GM18519 (cell line): Measurements from ENCODE around the gene APBA2.
"Not testable (repeated sequence)": the region's sequence is repeated elsewhere in the genome, so short reads cannot be mapped to it uniquely, and the experiment has no call there.

Source experiments
- ATAC-seq: cut with Tn5 transposase; IDR thresholded peaks from one replicate; pipeline ENCODE4 v1.9.1; 2021; ENCODE audit warnings: mild to moderate bottlenecking, moderate library complexity; ENCODE audit not compliant: unreplicated experiment, low FRiP score

APBA2 gene

GRCh38 chr15:29139540-29140459 lies 254.0 kb downstream of the APBA2 start:
- peak; percentile 53 for ATAC-seq

DNA sequence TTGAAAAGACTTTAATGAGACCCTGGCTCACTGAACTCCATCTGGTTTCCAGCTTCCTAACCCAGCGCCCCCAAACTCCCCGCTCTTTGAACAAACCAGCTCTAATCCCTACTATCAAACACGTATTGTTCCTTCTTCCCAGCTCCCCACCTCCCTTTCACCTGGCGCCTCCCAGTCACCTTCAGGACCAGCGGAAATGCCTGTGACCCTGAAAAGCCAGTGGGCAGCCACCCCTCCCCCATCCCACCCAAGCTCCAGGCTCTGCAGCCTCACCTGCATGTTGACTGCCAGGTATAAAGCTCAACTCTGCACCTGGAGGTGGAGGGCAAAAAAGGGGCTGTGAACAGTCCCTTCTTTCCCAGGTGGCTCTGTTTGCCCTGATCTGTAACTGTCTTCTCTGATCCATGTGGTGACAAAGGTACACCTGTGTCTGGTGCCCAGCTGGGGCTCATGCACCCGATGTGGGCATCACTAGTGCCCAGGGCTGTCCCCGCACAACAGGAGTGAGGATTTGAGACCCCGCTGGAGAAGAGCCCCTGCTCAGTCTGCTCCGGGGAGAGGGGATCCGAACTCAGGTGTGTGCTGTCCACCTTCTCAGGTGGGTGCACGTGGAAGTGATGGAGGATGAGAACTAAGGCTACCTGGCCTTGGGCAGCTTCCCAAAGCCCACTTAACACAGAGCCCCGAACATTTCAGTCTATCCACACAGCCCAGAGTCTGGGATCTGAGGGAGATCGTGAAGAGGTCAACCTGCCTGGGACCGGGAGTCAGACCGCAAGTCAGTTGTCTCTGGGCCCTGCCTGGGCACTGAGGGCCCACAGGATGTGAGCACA lies 254.9 kb downstream of the APBA2 start:
- no peak for ATAC-seq

- ATAC-seq = no peak
These were observed 255.7 kb downstream of the APBA2 start for GRCh38 chr15:29141308-29142128.

- no peak for ATAC-seq
These were observed 256.5 kb downstream of the APBA2 start for GRCh38 chr15:29142129-29142747.

DNA sequence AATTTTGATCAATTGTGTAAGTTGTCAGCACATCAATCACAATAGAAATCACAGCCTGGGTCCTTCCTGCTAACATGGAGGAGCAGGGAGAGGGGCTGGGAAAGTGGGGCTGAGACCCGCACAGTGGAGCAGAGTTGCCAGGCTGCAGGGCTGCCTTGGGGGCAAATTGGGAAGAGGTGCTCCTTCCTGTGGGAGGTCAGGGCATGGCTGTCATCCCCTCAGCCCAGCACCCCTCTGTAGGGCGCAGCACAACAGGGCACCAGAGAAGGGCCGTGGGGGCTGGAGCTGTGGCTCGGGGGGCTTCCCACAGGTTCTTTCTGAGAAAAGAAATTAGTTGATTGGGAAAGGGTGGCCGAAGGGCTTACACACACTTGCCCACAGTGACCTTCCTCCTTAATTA lies 257.5 kb downstream of the APBA2 start:
- no peak for ATAC-seq

DNA sequence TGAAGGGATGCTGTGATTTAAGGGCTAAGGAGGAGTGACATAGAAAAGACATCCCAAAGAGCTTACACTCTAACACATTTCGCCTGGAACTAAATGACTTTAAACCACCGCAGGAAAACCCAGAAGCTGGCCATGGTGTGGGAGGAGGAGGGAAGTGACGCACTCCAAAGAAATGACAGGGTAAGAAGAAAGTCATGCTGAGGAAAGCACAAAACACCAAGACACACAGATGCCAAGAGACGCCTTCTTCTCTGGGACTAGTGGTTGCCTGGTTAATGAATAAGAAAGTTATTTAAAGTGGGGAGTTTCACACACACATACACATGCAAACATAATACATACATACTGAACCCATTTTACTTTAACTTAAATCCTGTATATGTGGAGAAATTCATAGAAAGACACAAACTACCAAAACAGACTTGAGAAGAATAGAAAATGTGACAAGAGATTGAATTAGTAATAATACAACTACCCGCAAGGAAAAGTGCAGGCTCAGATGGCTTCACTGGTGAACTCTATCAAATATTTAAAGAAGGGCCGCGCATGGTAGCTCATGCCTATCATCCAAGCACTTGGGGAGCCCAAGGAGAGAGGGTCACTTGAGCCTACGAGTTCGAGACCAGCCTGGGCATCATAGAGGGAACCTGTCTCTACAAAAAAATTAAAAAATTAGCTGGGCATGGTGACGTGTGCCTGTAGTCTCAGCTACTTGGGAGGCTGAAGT lies 258.3 kb downstream of the APBA2 start:
- no peak for ATAC-seq

- ATAC-seq = no peak
These were observed 263.9 kb downstream of the APBA2 start for GRCh38 chr15:29149738-29150075.

DNA sequence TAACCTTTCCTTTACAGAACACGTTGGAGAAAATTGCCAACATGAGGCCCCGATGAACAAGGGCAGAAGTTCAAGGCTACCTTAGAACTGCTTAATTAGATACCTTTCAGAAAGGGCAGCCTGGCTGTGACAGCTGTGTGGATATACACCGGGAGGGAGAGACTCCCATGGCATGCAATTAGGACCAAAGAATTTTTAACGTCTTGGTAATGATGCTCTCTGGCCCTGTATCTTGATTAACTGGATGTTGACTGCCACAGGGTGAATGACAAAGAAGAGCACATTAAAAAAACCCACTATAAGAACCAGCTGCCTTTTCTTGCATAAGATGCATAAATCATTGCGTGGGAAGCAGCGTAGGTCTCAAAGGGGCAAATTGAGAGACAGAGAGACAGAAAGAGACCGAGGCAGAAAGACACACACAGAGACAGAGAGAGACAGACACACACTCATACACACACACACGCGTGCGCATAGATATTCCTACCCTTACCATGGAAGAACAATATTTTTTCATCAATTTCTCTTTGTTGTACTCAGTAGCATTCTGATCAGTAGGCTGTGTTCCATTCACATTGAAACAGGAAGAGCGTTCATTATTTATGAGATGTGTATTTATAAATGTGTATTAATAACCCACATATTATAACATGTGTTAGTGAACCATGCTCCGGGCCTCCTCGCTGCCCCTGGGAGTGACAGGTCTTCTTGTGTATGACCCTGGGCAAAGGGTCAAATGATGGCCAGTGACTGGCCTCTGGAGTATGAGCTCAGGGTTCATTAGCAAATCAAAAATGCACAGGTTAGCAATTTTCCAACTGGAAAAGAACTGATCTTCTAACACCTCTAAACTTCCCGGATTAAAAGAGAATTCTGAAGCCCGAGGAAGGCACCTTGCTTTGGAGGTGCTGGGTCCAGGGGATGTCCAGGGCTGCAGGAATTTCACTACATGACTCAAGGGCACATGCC lies 265.0 kb downstream of the APBA2 start:
- no peak for ATAC-seq

DNA sequence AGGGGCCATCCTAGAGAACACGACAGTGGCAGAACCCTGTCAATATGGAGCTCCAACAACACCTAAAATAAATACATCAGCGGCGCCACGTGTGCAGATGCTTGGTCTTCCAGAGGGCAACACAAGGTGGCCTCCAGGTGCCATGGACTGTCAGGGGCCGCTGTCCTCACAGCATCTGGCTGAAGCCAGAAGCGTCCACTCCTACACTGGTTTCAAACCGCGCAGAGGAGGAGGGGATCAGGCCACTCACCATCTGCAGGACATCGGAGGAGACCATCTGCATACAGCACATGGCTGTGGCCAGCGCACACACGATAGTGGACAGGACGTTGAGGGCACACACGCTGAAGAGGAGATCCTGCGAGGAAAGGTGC lies 265.7 kb downstream of the APBA2 start:
- ATAC-seq = no peak

DNA sequence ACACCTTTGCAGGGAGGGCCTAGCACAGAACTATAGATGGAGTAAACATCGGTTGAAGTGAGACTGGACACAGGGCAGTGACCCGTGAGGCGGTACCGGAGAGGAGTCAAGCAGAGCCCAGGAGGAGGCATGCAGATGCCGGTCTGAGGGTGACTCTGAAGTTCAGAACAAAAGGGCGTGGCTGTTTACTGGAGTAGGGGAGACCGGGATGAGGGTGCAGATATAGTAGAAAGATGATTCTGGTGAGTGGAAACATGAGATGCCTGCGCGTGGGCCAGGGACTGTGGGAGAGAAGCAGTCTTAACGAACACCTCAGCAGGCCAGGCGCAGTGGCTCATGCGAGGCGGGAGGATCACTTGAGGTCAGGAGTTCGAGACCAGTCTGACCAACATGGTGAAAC lies 270.7 kb downstream of the APBA2 start:
- ATAC-seq = no peak

DNA sequence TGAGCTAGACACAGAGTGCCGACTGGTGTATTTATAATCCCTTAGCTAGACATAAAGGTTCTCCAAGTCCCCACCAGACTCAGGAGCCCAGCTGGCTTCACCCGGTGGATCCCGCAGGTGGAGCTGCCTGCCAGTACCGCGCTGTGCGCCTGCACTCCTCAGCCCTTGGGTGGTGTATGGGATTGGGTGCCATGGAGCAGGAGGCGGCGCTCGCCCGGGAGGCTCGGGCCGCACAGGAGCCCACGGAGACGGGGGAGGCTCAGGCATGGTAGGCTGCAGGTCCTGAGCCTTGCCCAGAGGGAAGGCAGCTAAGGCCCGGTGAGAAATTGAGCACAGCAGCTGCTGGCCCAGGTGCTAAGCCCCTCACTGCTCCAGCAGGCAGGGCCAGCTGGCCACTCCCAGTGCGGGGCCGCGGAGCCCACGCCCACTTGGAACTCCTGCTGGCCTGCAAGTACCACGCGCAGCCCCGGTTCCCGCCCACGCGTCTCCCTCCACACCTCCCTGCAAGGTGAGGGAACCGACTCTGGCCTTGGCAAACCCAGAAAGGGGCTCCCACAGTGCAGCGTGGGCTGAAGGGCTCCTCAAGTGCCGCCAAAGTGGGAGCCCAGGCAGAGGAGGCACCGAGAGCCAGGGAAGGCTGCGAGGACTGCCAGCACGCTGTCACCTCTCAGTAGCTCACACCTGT lies 274.1 kb downstream of the APBA2 start:
- no peak for ATAC-seq

- no peak for ATAC-seq
These were observed 276.6 kb downstream of the APBA2 start for GRCh38 chr15:29162411-29162810.

- ATAC-seq = not testable (repeated sequence)
These were observed 281.3 kb downstream of the APBA2 start for GRCh38 chr15:29167122-29167521.
